H1 (cell line): ENCODE data around the gene SF3B1. TPM values are rescaled to one million over a fixed set of nuclear protein-coding genes. Genes with fewer than 3 reads are reported as not detected.

ENCODE experiments used
- CHD1 ChIP-seq: IDR thresholded peaks from 2 replicates; pipeline ENCODE4 v1.6.1; 2012; ENCODE audit warnings: low read depth, low read length, improper control_type of control experiment
- CREB1 ChIP-seq: IDR thresholded peaks from 2 replicates; pipeline ENCODE4 v1.6.1; 2012; ENCODE audit warnings: inconsistent platforms
- EP300 ChIP-seq, 2 experiments: IDR thresholded peaks; 1 replicate in 1 of 2; 2 replicates in 1 of 2; pipeline ENCODE4 v1.6.1; 2011 to 2012; ENCODE audit warnings: low read depth in 2 of 2, low read length in 2 of 2, mild to moderate bottlenecking in 2 of 2, borderline replicate concordance in 1 of 2, inconsistent platforms in 1 of 2, moderate library complexity in 1 of 2
- NRF1 ChIP-seq: IDR thresholded peaks from 2 replicates; pipeline ENCODE4 v1.6.1; 2011; ENCODE audit warnings: mild to moderate bottlenecking, low read depth, low read length, improper control_type of control experiment
- SIX5 ChIP-seq: IDR thresholded peaks from 2 replicates; pipeline ENCODE4 v1.6.1; 2011; ENCODE audit warnings: mild to moderate bottlenecking, low read depth, low read length
- ZNF274 ChIP-seq: IDR thresholded peaks from 2 replicates; pipeline ENCODE4 v1.7.0; 2012; ENCODE audit warnings: low read length, borderline replicate concordance; ENCODE audit errors: extremely low read depth
- polyA plus RNA-seq, 7 experiments: library from polyadenylated mRNA; depleted of rRNA in 3 of 7; stranded (reverse) in 5 of 7; unstranded in 2 of 7; fragments of >200 nt in 5 of 7; fragments of 200-250 nt in 2 of 7; gene quantifications; 1 replicate in 5 of 7; 2 replicates in 1 of 7; 4 replicates in 1 of 7; pipeline versions ENCODE4 v1.2.1 to v1.2.3, GENCODE V29; 2011 to 2013; ENCODE audit warnings: missing spikeins in 2 of 7, mixed read lengths in 2 of 7
- total RNA-seq: library from RNA; stranded (reverse); fragmentation: NEBNext Ultra II Directional; extraction: Animal tissue kit (Norgen Biotek cat#: 25700); gene quantifications from 2 replicates; pipeline ENCODE4 v1.2.1, GENCODE V29; 2021

The SF3B1 gene
- total and polyA plus RNA-seq, 2 of the 8 experiments (the other 6 are each of a cell fraction or from before 2014, with no cell fraction given): 320 to 403 TPM

DNA sequence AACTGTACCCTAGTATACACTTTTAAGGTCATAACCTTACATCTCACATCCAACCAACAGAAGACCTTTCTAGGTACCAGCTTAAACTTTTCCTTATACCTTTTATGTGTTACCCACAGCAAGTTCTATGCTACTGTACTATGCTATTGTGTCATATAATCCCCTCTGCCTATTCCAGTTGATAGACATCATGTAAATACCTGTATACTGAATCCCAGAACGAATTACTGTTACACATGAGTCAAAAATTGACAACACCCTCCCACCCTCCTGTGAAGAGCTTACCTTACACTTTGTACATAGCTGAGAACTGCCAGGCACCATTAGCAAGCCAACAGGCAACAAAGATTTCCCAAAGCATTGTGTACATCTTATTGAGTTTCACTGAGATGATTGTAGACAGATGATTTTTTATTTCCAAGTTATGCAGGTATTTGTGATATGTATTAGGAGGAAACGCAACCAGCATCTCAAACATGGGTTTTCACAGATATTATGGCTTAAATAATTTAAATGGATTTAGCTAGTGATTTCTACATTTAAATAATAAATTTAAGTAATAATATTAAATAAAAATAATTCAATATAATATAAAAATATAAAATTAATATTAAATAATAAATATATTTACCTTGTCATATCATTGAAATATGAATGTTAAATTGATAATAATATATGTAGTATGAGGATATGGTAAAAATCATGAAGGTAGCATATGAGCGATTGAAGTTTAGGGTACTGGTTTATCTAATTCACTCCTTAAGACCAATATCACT is 81.2 kb downstream of the SF3B1 start (continued):
- TF ChIP-seq SIX5 (no peak), NRF1 (no peak), CHD1 (no peak), CREB1 (no peak), EP300 (IDR thresholded peaks at IDR 0.05; ENCODE audit: borderline replicate concordance in 1 of 2, low read depth in 2 of 2, low read length in 2 of 2) (no peak), ZNF274 (no peak)
